ENCODE measurements around the gene SPATC1L.

SPATC1L gene

GRCh38 chr21:46208761-46209721, 24.8 kb upstream of the SPATC1L start:
- TF ChIP-seq CTCF (IDR thresholded peaks at IDR 0.05; ENCODE audit: insufficient read depth, low read depth, low read length, missing control alignments), result no peak
- no peak overlapping the region for H3K4me3 ChIP-seq (ENCODE audit: low read length)
- no peak for DNase-seq (ENCODE audit: low read depth)

GRCh38 chr21:46207920-46208591, 23.8 kb upstream of the SPATC1L start:
- no peak overlapping the region for H3K4me3 ChIP-seq (ENCODE audit: low read length)
- TF ChIP-seq CTCF (IDR thresholded peaks at IDR 0.05; ENCODE audit: insufficient read depth, low read depth, low read length, missing control alignments), result no peak
- no peak for DNase-seq (ENCODE audit: low read depth)

- no peak overlapping the region for H3K4me3 ChIP-seq (ENCODE audit: low read length)
- no peak for DNase-seq (ENCODE audit: low read depth)
- no peak for TF ChIP-seq CTCF (IDR thresholded peaks at IDR 0.05; ENCODE audit: insufficient read depth, low read depth, low read length, missing control alignments)
Observed at GRCh38 chr21:46207006-46207919, 23.0 kb upstream of the SPATC1L start.

- H3K4me3 ChIP-seq (ENCODE audit: low read length), result no peak overlapping the region
- DNase-seq (ENCODE audit: low read depth), result no peak
- TF ChIP-seq CTCF (IDR thresholded peaks at IDR 0.05; ENCODE audit: insufficient read depth, low read depth, low read length, missing control alignments), result no peak
Observed at GRCh38 chr21:46206163-46207005, 22.1 kb upstream of the SPATC1L start.

GRCh38 chr21:46205766-46206162, 21.5 kb upstream of the SPATC1L start:
- DNase-seq (ENCODE audit: low read depth), result no peak
- no peak overlapping the region for H3K4me3 ChIP-seq (ENCODE audit: low read length)
- no peak for TF ChIP-seq CTCF (IDR thresholded peaks at IDR 0.05; ENCODE audit: insufficient read depth, low read depth, low read length, missing control alignments)

- no peak for DNase-seq (ENCODE audit: low read depth)
- no peak for TF ChIP-seq CTCF (IDR thresholded peaks at IDR 0.05; ENCODE audit: insufficient read depth, low read depth, low read length, missing control alignments)
- no peak overlapping the region for H3K4me3 ChIP-seq (ENCODE audit: low read length)
Observed at GRCh38 chr21:46205166-46205565, 20.9 kb upstream of the SPATC1L start.

Measured in epithelial cell of esophagus (primary cell).